ENCODE data around the gene TNNC2. TPM values are rescaled to one million over a fixed set of nuclear protein-coding genes. Genes with fewer than 3 reads are reported as not detected.
"Not testable (repeated sequence)": the region's sequence is repeated elsewhere in the genome, so short reads cannot be mapped to it uniquely, and the experiment has no call there.

TNNC2 gene
- total and polyA plus RNA-seq, 2 donors (not counting 3 experiments of a cell fraction or from before 2014, with no cell fraction given), result 0.26 TPM; not detected in 1

- POLR2A ChIA-PET, result no interaction called here
- intact Hi-C loops (cut with micrococcal nuclease), result no loop called here
Observed at GRCh38 chr20:45832619-45833018, 5.5 kb upstream of the TNNC2 start.

GRCh38 chr20:45829673-45830106, 2.6 kb upstream of the TNNC2 start:
- peaks cover 10% of the 10 kb centered on the region for H3K4me1 ChIP-seq (ENCODE audit: control insufficient read depth, extremely low read depth, insufficient read depth, low read length)
- H3K79me2 ChIP-seq (ENCODE audit: control insufficient read depth, insufficient read depth, low read length); H3K4me2 ChIP-seq (ENCODE audit: insufficient read depth, low read length); H3K4me3 ChIP-seq (replicated peaks in 1 of 3; ENCODE audit: insufficient read depth in 1 of 3, low read depth in 1 of 3, low read length in 3 of 3); FAIRE-seq; BruUV-seq (replicated peaks); H3K9me1 ChIP-seq (replicated peaks; ENCODE audit: control insufficient read depth, extremely low read depth, insufficient read depth, low read length); H3K36me3 ChIP-seq (ENCODE audit: control insufficient read depth in 2 of 2, extremely low read depth in 1 of 2, insufficient read depth in 2 of 2, low read length in 2 of 2); H3K27me3 ChIP-seq (ENCODE audit: control insufficient read depth in 2 of 2, insufficient read depth in 2 of 2, low read length in 2 of 2); H3K9ac ChIP-seq (replicated peaks; ENCODE audit: extremely low read depth, insufficient read depth, low read length); POLR2A ChIA-PET; dilution Hi-C loops (cut with MboI; ENCODE audit: extremely low pct_ligation_motif_present, low sequenced_read_pairs); H2AFZ ChIP-seq (ENCODE audit: low read depth, low read length); H3K27ac ChIP-seq (ENCODE audit: insufficient read depth, low read depth, low read length); H3K9me3 ChIP-seq (replicated peaks; ENCODE audit: control insufficient read depth, insufficient read depth, low read length); H4K20me1 ChIP-seq (replicated peaks; ENCODE audit: control insufficient read depth, extremely low read depth, insufficient read depth, low read length); intact Hi-C loops (cut with micrococcal nuclease); DNase-seq (ENCODE audit: low read depth, low spot score): not testable (repeated sequence)
- CTCF ChIA-PET, result interaction anchor here (2.0 kb wide), 1 partner anchor 61 kb away, joined by 6 read pairs; no protein-coding TSS in a partner anchor

More at GRCh38 chr20:45832619-45833018, 5.5 kb upstream of the TNNC2 start:
- CTCF ChIA-PET, result interaction anchor here (1.5 kb wide), 1 partner anchor 33 kb away, joined by 11 read pairs; no protein-coding TSS in a partner anchor
- no peak for DNase-seq (ENCODE audit: low read depth, low spot score)
- TF ChIP-seq JUN (IDR thresholded peaks at IDR 0.05; ENCODE audit: borderline replicate concordance, insufficient read depth, insufficient read length, low read depth) (no peak), POLR2A (IDR thresholded peaks at IDR 0.05; ENCODE audit: low read depth, low read length) (no peak), CTCF (IDR thresholded peaks at IDR 0.05; ENCODE audit: extremely low read depth in 1 of 2, insufficient read depth in 1 of 2, low read depth in 1 of 2, low read length in 2 of 2) (no peak), GATA2 (IDR thresholded peaks at IDR 0.05; ENCODE audit: insufficient read depth, insufficient read length, low read depth, low read length) (no peak), FOS (IDR thresholded peaks at IDR 0.05; ENCODE audit: borderline replicate concordance, insufficient read depth, low read length) (no peak), POLR2AphosphoS5 (IDR thresholded peaks at IDR 0.05; ENCODE audit: insufficient read depth, low read depth, low read length) (no peak), MAX (IDR thresholded peaks at IDR 0.05; ENCODE audit: insufficient read depth, insufficient read length) (no peak), MYC (IDR thresholded peaks at IDR 0.05; ENCODE audit: low read depth, low read length) (no peak), EZH2 (IDR thresholded peaks at IDR 0.05; ENCODE audit: borderline replicate concordance, low read depth, low read length, severe bottlenecking) (no peak)
- Histone ChIP-seq H4K20me1 (replicated peaks; ENCODE audit: control insufficient read depth, extremely low read depth, insufficient read depth, low read length) (no peaks in the 10 kb centered on the region), H3K79me2 (ENCODE audit: control insufficient read depth, insufficient read depth, low read length) (no peaks in the 10 kb centered on the region), H3K9ac (replicated peaks; ENCODE audit: extremely low read depth, insufficient read depth, low read length) (no peak overlapping the region), H3K4me1 (ENCODE audit: control insufficient read depth, extremely low read depth, insufficient read depth, low read length) (peaks cover 20% of the 10 kb centered on the region), H3K9me3 (replicated peaks; ENCODE audit: control insufficient read depth, insufficient read depth, low read length) (no peaks in the 10 kb centered on the region), H3K27me3 (ENCODE audit: control insufficient read depth in 2 of 2, insufficient read depth in 2 of 2, low read length in 2 of 2) (no peaks in the 10 kb centered on the region), H3K9me1 (replicated peaks; ENCODE audit: control insufficient read depth, extremely low read depth, insufficient read depth, low read length) (no peaks in the 10 kb centered on the region), H2AFZ (ENCODE audit: low read depth, low read length) (peak overlapping the region; percentile 98), H3K4me2 (ENCODE audit: insufficient read depth, low read length) (no peak overlapping the region), H3K27ac (ENCODE audit: insufficient read depth, low read depth, low read length) (no peak overlapping the region), H3K4me3 (replicated peaks in 1 of 3; ENCODE audit: insufficient read depth in 1 of 3, low read depth in 1 of 3, low read length in 3 of 3) (no peak overlapping the region), H3K36me3 (ENCODE audit: control insufficient read depth in 2 of 2, extremely low read depth in 1 of 2, insufficient read depth in 2 of 2, low read length in 2 of 2) (no peaks in the 10 kb centered on the region)
- no peak for FAIRE-seq
- dilution Hi-C loops (cut with MboI; ENCODE audit: extremely low pct_ligation_motif_present, low sequenced_read_pairs), result no loop called here
- no TSS peak for BruUV-seq (replicated peaks)

Measured in endothelial cell of umbilical vein (primary cell).